GM23338 (cell line): ENCODE data around the gene CCDC54. TPM values are rescaled to one million over a fixed set of nuclear protein-coding genes. Genes with fewer than 3 reads are reported as not detected.

Source experiments
- ATAC-seq: fragments of 200-7000 bp; cut with Tn5 transposase; 3 replicates; pipeline ENCODE4 v1.9.1; 2020
- DNase-seq: peaks from one replicate; pipeline ENCODE4 v3.0.0-alpha.2; 2015; ENCODE audit warnings: low spot score
- H2AFZ ChIP-seq: fragments of 200-600 bp; sonication (generic); 2 replicates; pipeline ENCODE4 v1.8.0; 2016; ENCODE audit warnings: antibody characterized with exemption, mild to moderate bottlenecking, moderate library complexity
- H3F3A ChIP-seq: fragments of 200-600 bp; sonication (generic); replicated peaks from 2 replicates; pipeline ENCODE4 v1.8.0; 2017; ENCODE audit warnings: antibody characterized with exemption, mixed run types, low read depth
- H3K27ac ChIP-seq: fragments of 200-600 bp; sonication (generic); 2 replicates; pipeline ENCODE4 v1.6.1; 2016; ENCODE audit warnings: low read depth
- H3K27me3 ChIP-seq: fragments of 200-600 bp; sonication (generic); 2 replicates; pipeline ENCODE4 v1.8.0; 2016; ENCODE audit warnings: mild to moderate bottlenecking, mixed run types, moderate library complexity; ENCODE audit not compliant: insufficient read depth
- H3K36me3 ChIP-seq: fragments of 200-600 bp; sonication (generic); 2 replicates; pipeline ENCODE4 v1.8.0; 2016; ENCODE audit warnings: mild to moderate bottlenecking; ENCODE audit not compliant: insufficient read depth
- H3K4me1 ChIP-seq: fragments of 200-600 bp; sonication (generic); 2 replicates; pipeline ENCODE4 v1.8.0; 2016; ENCODE audit warnings: mild to moderate bottlenecking, moderate library complexity; ENCODE audit not compliant: insufficient read depth
- H3K4me2 ChIP-seq: fragments of 200-600 bp; sonication (generic); 2 replicates; pipeline ENCODE4 v1.7.1; 2017; ENCODE audit warnings: mixed run types
- H3K4me3 ChIP-seq: fragments of 200-600 bp; sonication (generic); 2 replicates; pipeline ENCODE4 v1.6.1; 2016; ENCODE audit warnings: mixed run types
- H3K79me2 ChIP-seq: fragments of 200-600 bp; sonication (generic); replicated peaks from 2 replicates; pipeline ENCODE4 v1.8.0; 2017; ENCODE audit warnings: mild to moderate bottlenecking; ENCODE audit not compliant: insufficient read depth
- H3K9me2 ChIP-seq: fragments of 200-600 bp; sonication (generic); 2 replicates; pipeline ENCODE4 v1.8.0; 2017; ENCODE audit not compliant: insufficient read depth
- H4K20me1 ChIP-seq: fragments of 200-600 bp; sonication (generic); replicated peaks from 2 replicates; pipeline ENCODE4 v1.8.0; 2017; ENCODE audit warnings: mild to moderate bottlenecking; ENCODE audit not compliant: insufficient read depth
- H3K27ac Mint-ChIP-seq: 2 replicates; pipeline ENCODE4 v1.8.0; 2020; ENCODE audit warnings: inconsistent platforms, mild to moderate bottlenecking, moderate library complexity, mixed read lengths
- H3K27me3 Mint-ChIP-seq: 3 replicates; pipeline ENCODE4 v1.8.0; 2022; ENCODE audit warnings: low read depth, mild to moderate bottlenecking, moderate library complexity, mixed read lengths, inconsistent platforms; ENCODE audit not compliant: insufficient read depth, poor library complexity
- H3K36me3 Mint-ChIP-seq: 3 replicates; pipeline ENCODE4 v1.8.0; 2021; ENCODE audit warnings: low read depth, mild to moderate bottlenecking, inconsistent platforms, moderate library complexity, mixed read lengths
- H3K4me1 Mint-ChIP-seq: 3 replicates; pipeline ENCODE4 v1.8.0; 2020; ENCODE audit warnings: mild to moderate bottlenecking, inconsistent platforms, mixed read lengths
- H3K4me3 Mint-ChIP-seq: 3 replicates; pipeline ENCODE4 v1.8.0; 2021; ENCODE audit warnings: moderate library complexity, mild to moderate bottlenecking, inconsistent platforms, mixed read lengths
- H3K9me3 Mint-ChIP-seq: 3 replicates; pipeline ENCODE4 v1.8.0; 2020; ENCODE audit warnings: moderate library complexity, mild to moderate bottlenecking, inconsistent platforms, mixed read lengths
- EZH2 ChIP-seq: fragments of 200-600 bp; sonication (generic); IDR thresholded peaks from one replicate; pipeline ENCODE4 v1.8.0; 2017; ENCODE audit warnings: antibody characterized with exemption, mild to moderate bottlenecking, low read depth; ENCODE audit not compliant: unreplicated experiment
- JUNB ChIP-seq: IDR thresholded peaks from one replicate; pipeline ENCODE4 v1.6.1; 2016; ENCODE audit warnings: antibody characterized with exemption; ENCODE audit not compliant: unreplicated experiment
- NANOG ChIP-seq: IDR thresholded peaks from 2 replicates; pipeline ENCODE4 v1.6.1; 2016; ENCODE audit warnings: antibody characterized with exemption, borderline replicate concordance
- POLR2AphosphoS5 ChIP-seq: IDR thresholded peaks from 2 replicates; pipeline ENCODE4 v1.6.1; 2016; ENCODE audit warnings: antibody characterized with exemption, low read depth
- STAT1 ChIP-seq: IDR thresholded peaks from one replicate; pipeline ENCODE4 v1.6.1; 2016; ENCODE audit warnings: antibody characterized with exemption; ENCODE audit not compliant: unreplicated experiment
- ZNF114 ChIP-seq: fragments of 250-450 bp; sonication (Bioruptor Pico); IDR thresholded peaks from 2 replicates; pipeline ENCODE4 v1.5.0; 2020; ENCODE audit warnings: mild to moderate bottlenecking, moderate library complexity
- ZNF331 ChIP-seq: fragments of 250-450 bp; sonication (Bioruptor Pico); IDR thresholded peaks from 2 replicates; pipeline ENCODE4 v1.5.0; 2020; ENCODE audit warnings: low read depth, mild to moderate bottlenecking, moderate library complexity
- polyA plus RNA-seq: library from polyadenylated mRNA; unstranded; fragments of >200 nt; fragmentation: Nextera tagmentation; extraction: Ambion mirVana; gene quantifications from 2 replicates; pipeline ENCODE4 v1.2.1, GENCODE V29; 2016
- total RNA-seq: library from RNA; depleted of rRNA; stranded (reverse); fragments of >200 nt; shearing (Covaris generic); gene quantifications from 2 replicates; pipeline ENCODE4 v1.2.3, GENCODE V29; 2014
- TF ChIP-seq, protein P1 (sequence below): IDR thresholded peaks from 2 replicates; pipeline ENCODE4 v1.6.1; 2016; ENCODE audit warnings: antibody characterized with exemption
- TF ChIP-seq, protein P2 (sequence below): fragments of 250-450 bp; sonication (Bioruptor Pico); IDR thresholded peaks from 2 replicates; pipeline ENCODE4 v1.5.0; 2020; ENCODE audit warnings: mild to moderate bottlenecking, moderate library complexity

The CCDC54 gene
- total and polyA plus RNA-seq, 2 experiments from 2014 or later = not detected

DNA sequence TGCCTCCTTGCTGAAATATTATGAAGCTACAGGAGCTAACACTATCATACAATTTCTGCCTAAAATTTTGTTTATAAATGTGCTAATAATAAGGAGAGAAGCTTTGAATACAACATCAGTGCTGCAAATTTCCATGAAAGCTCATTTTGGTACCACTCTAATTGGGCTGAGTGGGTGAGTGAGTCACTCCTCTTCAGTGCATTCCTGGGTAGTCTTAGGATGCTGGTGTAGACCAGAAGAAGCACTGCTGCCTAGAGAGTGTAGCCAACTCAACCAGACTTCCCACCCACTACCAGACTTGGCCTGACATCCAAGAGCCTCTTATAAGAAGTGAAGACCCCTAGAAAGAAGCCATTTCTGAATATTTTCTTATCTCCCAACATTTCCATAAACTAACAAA, 32.5 kb upstream of the CCDC54 start:
- Mint-ChIP-seq H3K36me3 (no peaks in the 10 kb centered on the region), H3K27ac (no peak overlapping the region), H3K27me3 (no peaks in the 10 kb centered on the region), H3K4me3 (no peak overlapping the region), H3K9me3 (no peaks in the 10 kb centered on the region), H3K4me1 (peaks cover 4% of the 10 kb centered on the region; the same call in 2 of the 3 replicates)
- no peak overlapping the region for H3K4me2 ChIP-seq
- no peaks in the 10 kb centered on the region for H3F3A ChIP-seq
- no peaks in the 10 kb centered on the region for H3K27me3 ChIP-seq
- DNase-seq (no peak), ATAC-seq (no peak)
- no peaks in the 10 kb centered on the region for H3K4me1 ChIP-seq
- no peaks in the 10 kb centered on the region for H3K9me2 ChIP-seq
- H2AFZ ChIP-seq = no peak overlapping the region
- no peak overlapping the region for H3K4me3 ChIP-seq
- H3K36me3 ChIP-seq = no peaks in the 10 kb centered on the region
- no peak for TF ChIP-seq JUNB
- TF ChIP-seq ZNF331 (CRISPR knock-in tag) = no peak
- TF ChIP-seq, protein P1, sequence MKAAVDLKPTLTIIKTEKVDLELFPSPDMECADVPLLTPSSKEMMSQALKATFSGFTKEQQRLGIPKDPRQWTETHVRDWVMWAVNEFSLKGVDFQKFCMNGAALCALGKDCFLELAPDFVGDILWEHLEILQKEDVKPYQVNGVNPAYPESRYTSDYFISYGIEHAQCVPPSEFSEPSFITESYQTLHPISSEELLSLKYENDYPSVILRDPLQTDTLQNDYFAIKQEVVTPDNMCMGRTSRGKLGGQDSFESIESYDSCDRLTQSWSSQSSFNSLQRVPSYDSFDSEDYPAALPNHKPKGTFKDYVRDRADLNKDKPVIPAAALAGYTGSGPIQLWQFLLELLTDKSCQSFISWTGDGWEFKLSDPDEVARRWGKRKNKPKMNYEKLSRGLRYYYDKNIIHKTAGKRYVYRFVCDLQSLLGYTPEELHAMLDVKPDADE = no peak
- no peak for TF ChIP-seq STAT1
- TF ChIP-seq, protein P2, sequence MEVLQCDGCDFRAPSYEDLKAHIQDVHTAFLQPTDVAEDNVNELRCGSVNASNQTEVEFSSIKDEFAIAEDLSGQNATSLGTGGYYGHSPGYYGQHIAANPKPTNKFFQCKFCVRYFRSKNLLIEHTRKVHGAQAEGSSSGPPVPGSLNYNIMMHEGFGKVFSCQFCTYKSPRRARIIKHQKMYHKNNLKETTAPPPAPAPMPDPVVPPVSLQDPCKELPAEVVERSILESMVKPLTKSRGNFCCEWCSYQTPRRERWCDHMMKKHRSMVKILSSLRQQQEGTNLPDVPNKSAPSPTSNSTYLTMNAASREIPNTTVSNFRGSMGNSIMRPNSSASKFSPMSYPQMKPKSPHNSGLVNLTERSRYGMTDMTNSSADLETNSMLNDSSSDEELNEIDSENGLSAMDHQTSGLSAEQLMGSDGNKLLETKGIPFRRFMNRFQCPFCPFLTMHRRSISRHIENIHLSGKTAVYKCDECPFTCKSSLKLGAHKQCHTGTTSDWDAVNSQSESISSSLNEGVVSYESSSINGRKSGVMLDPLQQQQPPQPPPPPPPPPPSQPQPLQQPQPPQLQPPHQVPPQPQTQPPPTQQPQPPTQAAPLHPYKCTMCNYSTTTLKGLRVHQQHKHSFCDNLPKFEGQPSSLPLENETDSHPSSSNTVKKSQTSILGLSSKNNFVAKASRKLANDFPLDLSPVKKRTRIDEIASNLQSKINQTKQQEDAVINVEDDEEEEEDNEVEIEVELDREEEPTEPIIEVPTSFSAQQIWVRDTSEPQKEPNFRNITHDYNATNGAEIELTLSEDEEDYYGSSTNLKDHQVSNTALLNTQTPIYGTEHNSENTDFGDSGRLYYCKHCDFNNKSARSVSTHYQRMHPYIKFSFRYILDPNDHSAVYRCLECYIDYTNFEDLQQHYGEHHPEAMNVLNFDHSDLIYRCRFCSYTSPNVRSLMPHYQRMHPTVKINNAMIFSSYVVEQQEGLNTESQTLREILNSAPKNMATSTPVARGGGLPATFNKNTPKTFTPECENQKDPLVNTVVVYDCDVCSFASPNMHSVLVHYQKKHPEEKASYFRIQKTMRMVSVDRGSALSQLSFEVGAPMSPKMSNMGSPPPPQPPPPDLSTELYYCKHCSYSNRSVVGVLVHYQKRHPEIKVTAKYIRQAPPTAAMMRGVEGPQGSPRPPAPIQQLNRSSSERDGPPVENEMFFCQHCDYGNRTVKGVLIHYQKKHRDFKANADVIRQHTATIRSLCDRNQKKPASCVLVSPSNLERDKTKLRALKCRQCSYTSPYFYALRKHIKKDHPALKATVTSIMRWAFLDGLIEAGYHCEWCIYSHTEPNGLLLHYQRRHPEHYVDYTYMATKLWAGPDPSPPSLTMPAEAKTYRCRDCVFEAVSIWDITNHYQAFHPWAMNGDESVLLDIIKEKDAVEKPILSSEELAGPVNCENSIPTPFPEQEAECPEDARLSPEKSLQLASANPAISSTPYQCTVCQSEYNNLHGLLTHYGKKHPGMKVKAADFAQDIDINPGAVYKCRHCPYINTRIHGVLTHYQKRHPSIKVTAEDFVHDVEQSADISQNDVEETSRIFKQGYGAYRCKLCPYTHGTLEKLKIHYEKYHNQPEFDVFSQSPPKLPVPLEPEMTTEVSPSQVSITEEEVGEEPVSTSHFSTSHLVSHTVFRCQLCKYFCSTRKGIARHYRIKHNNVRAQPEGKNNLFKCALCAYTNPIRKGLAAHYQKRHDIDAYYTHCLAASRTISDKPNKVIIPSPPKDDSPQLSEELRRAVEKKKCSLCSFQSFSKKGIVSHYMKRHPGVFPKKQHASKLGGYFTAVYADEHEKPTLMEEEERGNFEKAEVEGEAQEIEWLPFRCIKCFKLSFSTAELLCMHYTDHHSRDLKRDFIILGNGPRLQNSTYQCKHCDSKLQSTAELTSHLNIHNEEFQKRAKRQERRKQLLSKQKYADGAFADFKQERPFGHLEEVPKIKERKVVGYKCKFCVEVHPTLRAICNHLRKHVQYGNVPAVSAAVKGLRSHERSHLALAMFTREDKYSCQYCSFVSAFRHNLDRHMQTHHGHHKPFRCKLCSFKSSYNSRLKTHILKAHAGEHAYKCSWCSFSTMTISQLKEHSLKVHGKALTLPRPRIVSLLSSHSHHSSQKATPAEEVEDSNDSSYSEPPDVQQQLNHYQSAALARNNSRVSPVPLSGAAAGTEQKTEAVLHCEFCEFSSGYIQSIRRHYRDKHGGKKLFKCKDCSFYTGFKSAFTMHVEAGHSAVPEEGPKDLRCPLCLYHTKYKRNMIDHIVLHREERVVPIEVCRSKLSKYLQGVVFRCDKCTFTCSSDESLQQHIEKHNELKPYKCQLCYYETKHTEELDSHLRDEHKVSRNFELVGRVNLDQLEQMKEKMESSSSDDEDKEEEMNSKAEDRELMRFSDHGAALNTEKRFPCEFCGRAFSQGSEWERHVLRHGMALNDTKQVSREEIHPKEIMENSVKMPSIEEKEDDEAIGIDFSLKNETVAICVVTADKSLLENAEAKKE (CRISPR knock-in tag) = no peak
- no peak for TF ChIP-seq POLR2AphosphoS5
- TF ChIP-seq NANOG = no peak
- TF ChIP-seq ZNF114 (CRISPR knock-in tag) = no peak
- no peak for TF ChIP-seq EZH2
- H4K20me1 ChIP-seq = no peaks in the 10 kb centered on the region
- H3K27ac ChIP-seq = no peak overlapping the region
- no peaks in the 10 kb centered on the region for H3K79me2 ChIP-seq
